Bronchial epithelial cell (primary cell): ENCODE results near the gene CHRNB2. TPM values are rescaled to one million over a fixed set of nuclear protein-coding genes. Genes with fewer than 3 reads are reported as not detected.

ENCODE experiments used
- DNase-seq: peaks from one replicate; pipeline ENCODE4 v3.0.0-alpha.2; 2010; ENCODE audit warnings: low read depth
- FAIRE-seq: peaks from 2 replicates; lab custom pipeline; 2011; peaks lifted over from hg19 to GRCh38; lab: Jason Lieb, UNC
- H3K27me3 ChIP-seq: 2 replicates; pipeline ENCODE4 v1.5.1; 2011; ENCODE audit warnings: low read length; ENCODE audit not compliant: control insufficient read depth, insufficient read depth
- H3K36me3 ChIP-seq: 2 replicates; pipeline ENCODE4 v1.5.1; 2011; ENCODE audit warnings: low read length; ENCODE audit not compliant: control insufficient read depth, insufficient read depth
- H3K4me3 ChIP-seq: 2 replicates; pipeline ENCODE4 v1.5.1; 2011; ENCODE audit warnings: mild to moderate bottlenecking, low read depth, low read length, control low read depth
- total RNA-seq: library from RNA; depleted of rRNA; stranded (reverse); fragments of >200 nt; gene quantifications from 2 replicates; pipeline ENCODE4 v1.2.1, GENCODE V29; 2014
- TF ChIP-seq, protein P1 (sequence below): IDR thresholded peaks from 2 replicates; pipeline ENCODE4 v1.5.1; 2011; ENCODE audit warnings: mild to moderate bottlenecking, moderate library complexity, low read length, control low read depth, inconsistent platforms; ENCODE audit not compliant: insufficient read depth, severe bottlenecking

Gene CHRNB2
- total RNA-seq, 1 donor from 2014 or later: not detected

DNA sequence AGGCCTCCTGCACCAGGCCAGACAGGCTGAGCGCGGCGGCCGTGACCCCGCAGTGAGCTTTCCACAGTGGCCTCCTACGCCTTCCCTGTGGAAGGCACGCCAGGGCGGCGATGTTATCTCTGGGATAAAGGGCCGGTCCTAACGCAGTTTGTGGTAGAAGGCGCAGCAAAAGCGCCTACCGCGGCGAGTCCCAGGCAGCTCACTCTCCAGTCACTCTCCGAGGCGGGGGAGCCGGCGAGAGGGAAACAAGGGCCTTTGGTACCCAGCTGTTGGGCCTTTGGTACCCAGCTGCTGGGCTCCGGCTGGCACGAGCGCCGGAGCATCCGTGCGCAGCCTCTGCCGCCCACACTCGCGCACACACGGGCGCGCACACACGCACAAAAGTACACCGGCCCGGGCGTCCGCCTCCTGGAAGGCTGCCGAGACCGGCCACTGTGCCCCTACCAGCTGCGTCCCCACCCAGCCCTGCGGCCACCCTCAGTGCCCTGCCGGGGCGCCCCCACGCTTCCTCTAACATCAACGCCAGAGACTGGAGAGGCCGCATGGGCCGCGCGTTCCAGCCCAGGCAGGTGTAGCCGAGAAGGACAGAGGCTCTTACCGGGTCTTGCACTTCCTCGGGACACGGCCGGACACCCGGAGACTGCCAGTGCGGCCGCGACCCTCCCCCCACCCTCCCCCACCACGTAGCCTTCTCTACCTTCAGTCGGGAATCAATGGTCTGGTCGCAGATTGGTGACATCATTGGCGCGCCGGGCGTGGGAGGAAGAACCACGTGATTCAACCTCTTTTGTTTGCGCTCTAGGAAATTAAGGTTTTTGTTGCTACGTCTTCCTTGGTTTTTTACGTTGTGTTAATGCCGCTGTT lies 59.9 kb downstream of the CHRNB2 start:
- DNase-seq (peak; percentile 72), FAIRE-seq (no peak)
- H3K36me3 ChIP-seq: peaks cover 2% of the 10 kb centered on the region
- no peaks in the 10 kb centered on the region for H3K27me3 ChIP-seq
- TF ChIP-seq, protein P1, sequence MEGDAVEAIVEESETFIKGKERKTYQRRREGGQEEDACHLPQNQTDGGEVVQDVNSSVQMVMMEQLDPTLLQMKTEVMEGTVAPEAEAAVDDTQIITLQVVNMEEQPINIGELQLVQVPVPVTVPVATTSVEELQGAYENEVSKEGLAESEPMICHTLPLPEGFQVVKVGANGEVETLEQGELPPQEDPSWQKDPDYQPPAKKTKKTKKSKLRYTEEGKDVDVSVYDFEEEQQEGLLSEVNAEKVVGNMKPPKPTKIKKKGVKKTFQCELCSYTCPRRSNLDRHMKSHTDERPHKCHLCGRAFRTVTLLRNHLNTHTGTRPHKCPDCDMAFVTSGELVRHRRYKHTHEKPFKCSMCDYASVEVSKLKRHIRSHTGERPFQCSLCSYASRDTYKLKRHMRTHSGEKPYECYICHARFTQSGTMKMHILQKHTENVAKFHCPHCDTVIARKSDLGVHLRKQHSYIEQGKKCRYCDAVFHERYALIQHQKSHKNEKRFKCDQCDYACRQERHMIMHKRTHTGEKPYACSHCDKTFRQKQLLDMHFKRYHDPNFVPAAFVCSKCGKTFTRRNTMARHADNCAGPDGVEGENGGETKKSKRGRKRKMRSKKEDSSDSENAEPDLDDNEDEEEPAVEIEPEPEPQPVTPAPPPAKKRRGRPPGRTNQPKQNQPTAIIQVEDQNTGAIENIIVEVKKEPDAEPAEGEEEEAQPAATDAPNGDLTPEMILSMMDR: no peak
- peak overlapping the region; percentile 95 for H3K4me3 ChIP-seq

DNA sequence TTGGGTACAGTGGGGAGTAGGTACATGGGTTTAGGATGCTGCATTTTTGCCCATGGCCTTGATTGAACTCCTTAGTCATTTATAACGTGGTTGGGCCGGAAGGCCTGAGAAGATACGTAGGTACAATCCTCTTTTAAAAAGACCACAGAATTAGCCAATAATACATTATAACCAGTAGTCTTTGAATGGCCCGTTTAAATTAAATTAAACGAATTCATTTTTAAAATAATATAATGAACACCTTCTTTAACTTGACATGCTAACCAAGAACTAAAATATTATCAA lies 60.5 kb downstream of the CHRNB2 start:
- Histone ChIP-seq H3K36me3 (peaks cover 2% of the 10 kb centered on the region), H3K27me3 (no peaks in the 10 kb centered on the region), H3K4me3 (peak overlapping the region; percentile 95)
- TF ChIP-seq, protein P1: no peak
- DNase-seq: no peak
- FAIRE-seq: no peak

DNA sequence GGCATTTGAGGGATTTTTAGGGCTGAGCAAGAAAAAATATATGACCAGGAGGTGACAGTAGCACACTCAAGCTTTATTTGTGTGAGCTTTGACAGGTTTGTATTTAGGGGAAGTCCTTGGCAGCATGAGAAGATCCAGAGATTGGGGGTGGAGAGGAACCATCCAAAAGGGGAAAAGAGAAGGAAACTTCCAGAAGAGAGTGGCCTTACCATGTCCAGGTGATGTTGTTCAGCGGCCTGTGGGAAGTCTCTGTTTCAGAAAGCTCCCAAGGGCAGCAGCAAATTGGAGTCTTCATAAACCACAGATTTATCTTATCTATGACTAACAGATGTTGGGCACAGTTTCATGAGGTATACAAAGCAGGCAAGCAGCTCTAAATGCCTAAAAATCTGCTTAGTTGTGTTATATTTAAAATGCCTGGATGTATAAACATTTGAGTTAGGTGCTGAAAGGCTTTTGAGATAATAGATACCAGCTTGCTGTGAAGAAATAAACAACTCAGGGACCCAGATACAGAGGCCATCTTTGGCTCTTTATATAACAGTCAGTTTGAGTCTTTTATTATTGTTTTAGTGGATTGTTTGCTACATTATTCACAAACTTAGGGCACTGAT lies 61.6 kb downstream of the CHRNB2 start:
- DNase-seq (no peak), FAIRE-seq (no peak)
- Histone ChIP-seq H3K4me3 (no peak overlapping the region), H3K27me3 (no peaks in the 10 kb centered on the region), H3K36me3 (peaks cover 2% of the 10 kb centered on the region)
- TF ChIP-seq, protein P1: no peak

Other genes starting within 250 kb of the CHRNB2 start
- gene AQP10, start 246.7 kb upstream of the CHRNB2 start, total RNA-seq: 0.13 TPM in 1 of 2 replicates, not detected in the other
- gene ATP8B2, start 242.3 kb upstream of the CHRNB2 start, total RNA-seq: 15.5 and 26.8 TPM in 2 replicates
- 47.9 and 70.0 TPM in 2 replicates for gene IL6R, start 162.4 kb upstream of the CHRNB2 start, total RNA-seq
- under 0.01 TPM in 1 of 2 replicates, not detected in the other for gene TDRD10, start 65.6 kb upstream of the CHRNB2 start, total RNA-seq
- under 0.01 TPM in 1 of 2 replicates, not detected in the other for gene SHE, start 65.4 kb upstream of the CHRNB2 start, total RNA-seq
- 20.3 and 23.3 TPM in 2 replicates for gene UBE2Q1, start 9.1 kb upstream of the CHRNB2 start, total RNA-seq
- 44.5 and 68.5 TPM in 2 replicates for gene ADAR, start 40.4 kb downstream of the CHRNB2 start, total RNA-seq